GM10248 (cell line): ENCODE results near the gene MAP4K2.

Experiments used
- CTCF ChIA-PET: fragments of 300-600 bp; sonication (Branson Sonifier 250); formaldehyde crosslinking; extraction: SDS; loops from one replicate; lab custom pipeline; 2021; ENCODE audit warnings: antibody characterized with exemption; lab: Yijun Ruan, JAX
- POLR2A ChIA-PET: fragments of 350-650 bp; sonication (Branson Sonifier 250); formaldehyde crosslinking; extraction: SDS; loops from one replicate; lab custom pipeline; 2020; ENCODE audit warnings: antibody characterized with exemption; lab: Yijun Ruan, JAX
- DNase-seq: peaks from one replicate; pipeline ENCODE4 v3.0.0; 2012; ENCODE audit errors: extremely low spot score
- TF ChIP-seq, protein P1 (sequence below): IDR thresholded peaks from 2 replicates; pipeline ENCODE4 v1.5.1; 2012; ENCODE audit warnings: mild to moderate bottlenecking, low read depth; ENCODE audit errors: extremely low read depth, missing control alignments, control extremely low read depth

MAP4K2 gene

DNA sequence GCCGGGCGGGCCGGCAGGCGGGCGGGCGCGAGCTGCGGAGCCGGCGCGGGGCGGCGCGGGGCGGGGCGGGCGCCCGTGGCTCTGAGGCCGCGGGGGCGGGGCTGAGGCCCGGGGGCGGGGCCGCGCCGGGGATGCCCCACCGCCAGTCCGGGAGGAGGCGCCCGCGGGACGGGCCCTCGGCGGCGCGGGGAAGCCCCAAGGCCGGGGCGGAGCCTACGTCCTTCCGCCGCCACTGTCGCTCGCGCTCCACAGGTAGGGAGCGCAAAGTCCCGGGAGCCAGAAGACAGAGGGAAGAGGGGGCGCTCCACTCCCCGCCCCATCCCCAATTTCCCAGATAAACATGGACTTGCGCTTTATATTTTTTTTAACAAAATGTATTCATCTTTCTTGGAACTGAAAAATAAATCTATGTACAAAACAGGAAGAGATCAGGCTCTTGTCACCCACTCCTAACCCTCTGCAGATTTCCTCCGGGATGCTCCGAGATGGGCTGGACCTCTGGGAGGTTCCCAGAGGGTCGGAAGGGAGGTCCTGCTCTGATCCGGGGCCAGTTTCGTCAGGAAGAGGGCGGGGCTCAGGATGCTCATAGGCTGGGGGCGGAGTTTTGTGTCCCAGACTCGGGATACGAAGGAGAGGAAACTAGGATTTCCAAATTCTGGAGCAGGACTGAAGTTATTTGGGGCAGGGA, at the start of gene MAP4K2:
Gene MAP4K2, minus strand, starts transcription at position 57 of the 688 bp plus-strand sequence. CDS start 65 bp downstream, outside the sequence.
- ChIA-PET CTCF (interaction anchor here (0.9 to 8.5 kb wide), 6 partner anchors 10 to 211 kb away, joined by 3 to 49 read pairs (median 4); partner anchors contain the start of gene ARL2), POLR2A (interaction anchor here (0.9 kb wide), 1 partner anchor 66 kb away, joined by 4 read pairs; no protein-coding TSS in a partner anchor)
- peak; percentile 98 for DNase-seq
- TF ChIP-seq, protein P1, sequence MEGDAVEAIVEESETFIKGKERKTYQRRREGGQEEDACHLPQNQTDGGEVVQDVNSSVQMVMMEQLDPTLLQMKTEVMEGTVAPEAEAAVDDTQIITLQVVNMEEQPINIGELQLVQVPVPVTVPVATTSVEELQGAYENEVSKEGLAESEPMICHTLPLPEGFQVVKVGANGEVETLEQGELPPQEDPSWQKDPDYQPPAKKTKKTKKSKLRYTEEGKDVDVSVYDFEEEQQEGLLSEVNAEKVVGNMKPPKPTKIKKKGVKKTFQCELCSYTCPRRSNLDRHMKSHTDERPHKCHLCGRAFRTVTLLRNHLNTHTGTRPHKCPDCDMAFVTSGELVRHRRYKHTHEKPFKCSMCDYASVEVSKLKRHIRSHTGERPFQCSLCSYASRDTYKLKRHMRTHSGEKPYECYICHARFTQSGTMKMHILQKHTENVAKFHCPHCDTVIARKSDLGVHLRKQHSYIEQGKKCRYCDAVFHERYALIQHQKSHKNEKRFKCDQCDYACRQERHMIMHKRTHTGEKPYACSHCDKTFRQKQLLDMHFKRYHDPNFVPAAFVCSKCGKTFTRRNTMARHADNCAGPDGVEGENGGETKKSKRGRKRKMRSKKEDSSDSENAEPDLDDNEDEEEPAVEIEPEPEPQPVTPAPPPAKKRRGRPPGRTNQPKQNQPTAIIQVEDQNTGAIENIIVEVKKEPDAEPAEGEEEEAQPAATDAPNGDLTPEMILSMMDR = peak; percentile 20

DNA sequence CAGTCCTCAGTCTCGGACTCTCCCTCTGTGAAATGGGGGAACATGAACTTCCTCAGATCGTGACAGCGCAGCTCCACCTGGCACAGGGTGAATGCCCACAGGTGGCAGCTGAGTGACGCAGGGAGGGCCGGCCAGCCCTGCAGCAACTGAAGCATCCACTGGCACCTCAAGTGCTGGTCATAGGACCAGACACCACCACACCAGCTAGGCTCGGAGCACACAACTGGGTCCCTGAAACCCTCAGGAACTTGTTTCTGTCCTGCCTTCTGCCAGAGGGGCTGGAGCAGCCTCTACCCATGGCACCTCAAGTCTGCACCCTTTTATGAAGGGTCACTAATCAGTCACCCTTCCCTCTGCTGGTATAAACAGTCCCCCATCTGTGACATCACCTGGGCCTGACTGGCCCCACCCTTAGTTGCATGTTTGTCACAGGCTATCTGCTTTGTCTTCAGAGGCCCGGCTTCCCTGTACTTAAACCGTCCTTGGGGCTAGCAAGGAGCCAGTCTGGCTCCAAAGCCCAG, 48.9 kb upstream of the MAP4K2 start:
- TF ChIP-seq, protein P1 = no peak
- CTCF ChIA-PET = interaction anchor here (1.2 to 33.1 kb wide), 3 partner anchors 11 to 162 kb away, joined by 5 to 1137 read pairs (median 356); partner anchors contain the start of genes ARL2 and EHD1
- DNase-seq = peak; percentile 54
- POLR2A ChIA-PET = interaction anchor here (1.2 to 11.9 kb wide), 6 partner anchors 8 to 65 kb away, joined by 3 to 129 read pairs (median 8); partner anchors contain the start of gene EHD1

DNA sequence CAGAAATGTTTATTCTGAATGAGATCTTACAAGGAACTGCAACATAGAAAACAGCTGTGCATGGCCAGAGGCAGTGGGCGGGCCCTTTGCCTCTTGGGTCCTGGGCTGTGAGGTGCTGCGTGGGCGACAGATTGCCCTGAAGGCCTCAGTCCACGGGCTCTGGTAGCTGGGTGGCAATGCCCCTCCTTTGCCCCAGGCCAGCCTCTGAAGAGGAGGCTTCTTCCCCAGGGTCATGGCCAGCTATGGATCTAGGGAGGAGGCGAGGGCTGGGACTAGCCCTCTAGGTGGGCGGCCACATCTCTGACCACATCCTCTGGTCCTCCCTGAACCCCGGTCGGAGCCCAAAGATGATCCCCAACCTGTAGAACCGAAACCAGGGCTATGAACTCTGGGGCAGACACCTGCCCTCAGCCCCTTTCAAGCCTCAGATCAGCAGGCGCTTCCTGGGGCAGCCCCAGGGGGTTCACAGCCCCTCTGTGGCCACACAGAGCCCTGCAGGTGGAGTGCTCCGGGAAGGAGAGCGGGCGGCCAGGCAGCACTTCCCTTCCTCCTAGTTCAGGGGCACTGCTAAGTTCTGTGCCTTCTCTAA, 48.1 kb upstream of the MAP4K2 start:
- TF ChIP-seq, protein P1 = peak; percentile 44
- DNase-seq = peak; percentile 87
- CTCF ChIA-PET = interaction anchor here (0.8 to 33.1 kb wide), 7 partner anchors 10 to 267 kb away, joined by 3 to 1137 read pairs (median 4); partner anchors contain the start of genes ARL2 and EHD1
- POLR2A ChIA-PET = interaction anchor here (0.6 to 11.9 kb wide), 6 partner anchors 8 to 1221 kb away, joined by 3 to 129 read pairs (median 7); partner anchors contain the start of gene EHD1

DNA sequence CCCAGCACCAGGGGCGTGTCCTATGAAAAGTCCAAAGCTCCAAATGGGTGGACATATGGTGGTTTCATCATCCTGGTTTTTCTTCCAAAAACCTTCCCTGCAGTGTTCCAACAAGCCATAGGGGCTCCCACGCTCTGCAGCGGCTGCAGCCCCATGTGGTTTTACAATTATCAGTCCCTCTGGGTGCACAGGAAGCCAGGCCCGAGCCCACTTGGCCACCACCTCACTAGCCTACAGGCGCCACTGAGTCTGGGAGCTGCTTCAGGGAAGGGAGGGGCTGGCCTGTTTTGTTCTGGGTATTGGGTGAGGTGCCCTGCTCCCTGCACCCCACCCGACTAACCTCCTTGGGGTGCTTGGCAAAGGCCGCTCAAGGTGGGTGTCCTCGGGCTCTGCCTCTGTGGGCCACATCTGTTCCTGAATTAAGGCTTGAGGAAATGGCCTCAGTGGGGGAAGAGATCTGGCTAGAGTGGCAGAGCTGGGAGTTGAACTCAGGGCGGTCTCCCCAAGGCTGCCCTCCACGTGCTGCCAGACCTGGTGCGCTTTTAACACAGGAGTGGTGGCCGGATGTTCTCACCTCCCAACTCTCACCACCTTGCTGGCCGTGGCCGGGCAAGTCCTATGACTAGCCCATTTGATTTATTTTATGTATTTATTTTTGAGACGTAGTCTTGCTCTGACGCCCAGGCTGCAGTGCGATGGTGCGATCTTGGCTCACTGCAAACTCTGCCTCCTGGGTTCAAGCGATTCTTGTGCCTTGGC, 46.8 kb upstream of the MAP4K2 start:
- ChIA-PET POLR2A (interaction anchor here (2.1 to 11.9 kb wide), 4 partner anchors 10 to 26 kb away, joined by 9 to 129 read pairs (median 22); partner anchors contain the start of gene EHD1), CTCF (interaction anchor here (1.2 to 33.1 kb wide), 11 partner anchors 13 to 480 kb away, joined by 3 to 1137 read pairs (median 6); partner anchors contain the start of genes ARL2, EHD1 and PPP2R5B)
- no peak for DNase-seq
- TF ChIP-seq, protein P1 = no peak

DNA sequence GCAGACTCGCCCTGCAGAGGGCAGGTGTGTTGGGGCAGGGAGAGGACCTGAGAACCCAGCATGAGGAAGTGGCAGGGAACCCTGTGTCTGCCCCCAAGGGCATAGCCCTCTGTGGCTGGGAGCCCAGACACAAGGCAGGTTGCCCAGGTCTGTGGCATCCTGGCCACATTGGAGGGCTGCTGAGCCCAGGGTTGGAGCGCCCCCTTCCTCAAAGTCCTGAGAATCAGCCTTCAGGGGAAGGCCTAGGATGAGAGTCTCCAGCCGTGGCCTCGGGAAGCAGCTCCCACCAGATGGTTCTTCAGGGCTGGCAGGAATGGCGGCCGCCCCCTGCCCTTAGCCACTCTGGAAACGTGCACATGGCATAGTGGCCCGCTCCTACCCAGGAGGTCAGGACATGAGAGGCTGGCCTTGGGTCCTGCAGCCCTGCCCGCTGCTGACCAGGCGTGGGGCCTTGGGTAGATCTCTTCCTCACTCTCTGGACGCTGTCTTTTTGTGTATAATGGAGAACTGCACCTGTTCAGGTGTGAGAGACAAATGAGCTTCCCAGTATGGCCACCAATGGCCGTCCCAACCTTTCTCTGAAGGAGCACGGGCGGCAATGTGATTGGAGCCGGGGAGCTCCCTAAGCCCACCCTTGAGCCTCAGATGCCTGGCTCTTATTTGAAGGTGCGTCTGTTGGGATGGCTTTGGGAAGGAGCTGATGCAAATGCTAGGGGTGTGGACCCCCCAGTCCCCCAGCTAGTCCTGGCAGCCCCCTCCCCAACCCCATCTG, 46.0 kb upstream of the MAP4K2 start:
- ChIA-PET POLR2A (interaction anchor here (0.7 to 11.9 kb wide), 4 partner anchors 16 to 38 kb away, joined by 3 to 129 read pairs (median 22); partner anchors contain the start of gene EHD1), CTCF (interaction anchor here (1.1 to 33.1 kb wide), 18 partner anchors 14 to 481 kb away, joined by 3 to 1137 read pairs (median 7); partner anchors contain the start of genes ARL2, EHD1, MAP4K2 and PPP2R5B)

More for the DNA sequence above, 46.0 kb upstream of the MAP4K2 start:
- TF ChIP-seq, protein P1 = peak; percentile 25
- no peak for DNase-seq
